DOHH2 (cell line): ENCODE data around the gene RAB4A.

Source experiments
- H3F3A ChIP-seq: fragments of 200-600 bp; sonication (generic), shearing (Covaris generic); 2 replicates; pipeline ENCODE4 v1.6.0; 2016; ENCODE audit warnings: antibody characterized with exemption, mild to moderate bottlenecking; ENCODE audit not compliant: control insufficient read depth, insufficient read depth
- H3K27ac ChIP-seq: fragments of 200-600 bp; sonication (generic); 2 replicates; pipeline ENCODE4 v1.5.1; 2014; ENCODE audit warnings: low read depth, mild to moderate bottlenecking, low read length, moderate library complexity
- H3K27me3 ChIP-seq: fragments of 200-600 bp; sonication (generic); 2 replicates; pipeline ENCODE4 v1.6.1; 2014; ENCODE audit warnings: mild to moderate bottlenecking, low read length, mixed read lengths; ENCODE audit not compliant: control insufficient read depth
- H3K36me3 ChIP-seq: fragments of 200-600 bp; sonication (generic); 2 replicates; pipeline ENCODE4 v1.6.1; 2014; ENCODE audit warnings: mild to moderate bottlenecking, low read length, moderate library complexity, mixed read lengths; ENCODE audit not compliant: control insufficient read depth
- H3K4me1 ChIP-seq: fragments of 200-600 bp; sonication (generic); 2 replicates; pipeline ENCODE4 v1.6.1; 2014; ENCODE audit warnings: mild to moderate bottlenecking, low read length, mixed read lengths; ENCODE audit not compliant: control insufficient read depth
- H3K4me2 ChIP-seq: fragments of 200-600 bp; sonication (generic); 2 replicates; pipeline ENCODE4 v1.6.0; 2014; ENCODE audit warnings: mild to moderate bottlenecking, low read length, moderate library complexity
- H3K4me3 ChIP-seq: fragments of 200-600 bp; sonication (generic); 2 replicates; pipeline ENCODE4 v1.5.1; 2014; ENCODE audit warnings: mild to moderate bottlenecking, low read length, mixed read lengths
- H3K79me2 ChIP-seq: fragments of 200-600 bp; sonication (generic); 2 replicates; pipeline ENCODE4 v1.6.1; 2014; ENCODE audit warnings: mild to moderate bottlenecking, low read length, mixed read lengths; ENCODE audit not compliant: control insufficient read depth
- H3K9me2 ChIP-seq: fragments of 200-600 bp; sonication (generic); replicated peaks from 2 replicates; pipeline ENCODE4 v1.6.1; 2014; ENCODE audit warnings: mild to moderate bottlenecking, low read length, mixed read lengths; ENCODE audit not compliant: control insufficient read depth
- H3K9me3 ChIP-seq: fragments of 200-600 bp; sonication (generic); 2 replicates; pipeline ENCODE4 v1.6.1; 2014; ENCODE audit warnings: antibody characterized with exemption, low read length, mixed read lengths; ENCODE audit not compliant: control insufficient read depth, insufficient read depth
- H4K20me1 ChIP-seq: fragments of 200-600 bp; sonication (generic); 2 replicates; pipeline ENCODE4 v1.6.0; 2014; ENCODE audit warnings: low read depth, mild to moderate bottlenecking, antibody characterized with exemption, low read length, moderate library complexity; ENCODE audit not compliant: control insufficient read depth, insufficient read depth
- EZH2phosphoT487 ChIP-seq: fragments of 200-600 bp; sonication (generic); IDR thresholded peaks from 2 replicates; pipeline ENCODE4 v1.6.1; 2017; ENCODE audit warnings: borderline replicate concordance, mild to moderate bottlenecking, antibody characterized with exemption, low read length, moderate library complexity, mixed read lengths
- TF ChIP-seq, protein P1 (sequence below): fragments of 200-600 bp; sonication (generic); IDR thresholded peaks from one replicate; pipeline ENCODE4 v1.5.1; 2014; ENCODE audit warnings: antibody characterized with exemption, mild to moderate bottlenecking, low read depth, low read length; ENCODE audit not compliant: poor library complexity, severe bottlenecking

The RAB4A gene

GRCh38 chr1:229275005-229275404 lies 4.1 kb downstream of the RAB4A start:
- Histone ChIP-seq H3K4me3 (no peak overlapping the region), H3K27ac (no peak overlapping the region), H3K9me2 (no peaks in the 10 kb centered on the region), H3K36me3 (peaks cover 5% of the 10 kb centered on the region), H3K9me3 (peaks cover 2% of the 10 kb centered on the region; the same call in 1 of the 2 replicates), H3F3A (no peaks in the 10 kb centered on the region), H3K79me2 (peaks cover 84% of the 10 kb centered on the region), H3K4me1 (peaks cover 30% of the 10 kb centered on the region), H3K27me3 (no peaks in the 10 kb centered on the region), H4K20me1 (peaks cover 28% of the 10 kb centered on the region), H3K4me2 (no peak overlapping the region)
- TF ChIP-seq EZH2phosphoT487 = no peak
- TF ChIP-seq, protein P1, sequence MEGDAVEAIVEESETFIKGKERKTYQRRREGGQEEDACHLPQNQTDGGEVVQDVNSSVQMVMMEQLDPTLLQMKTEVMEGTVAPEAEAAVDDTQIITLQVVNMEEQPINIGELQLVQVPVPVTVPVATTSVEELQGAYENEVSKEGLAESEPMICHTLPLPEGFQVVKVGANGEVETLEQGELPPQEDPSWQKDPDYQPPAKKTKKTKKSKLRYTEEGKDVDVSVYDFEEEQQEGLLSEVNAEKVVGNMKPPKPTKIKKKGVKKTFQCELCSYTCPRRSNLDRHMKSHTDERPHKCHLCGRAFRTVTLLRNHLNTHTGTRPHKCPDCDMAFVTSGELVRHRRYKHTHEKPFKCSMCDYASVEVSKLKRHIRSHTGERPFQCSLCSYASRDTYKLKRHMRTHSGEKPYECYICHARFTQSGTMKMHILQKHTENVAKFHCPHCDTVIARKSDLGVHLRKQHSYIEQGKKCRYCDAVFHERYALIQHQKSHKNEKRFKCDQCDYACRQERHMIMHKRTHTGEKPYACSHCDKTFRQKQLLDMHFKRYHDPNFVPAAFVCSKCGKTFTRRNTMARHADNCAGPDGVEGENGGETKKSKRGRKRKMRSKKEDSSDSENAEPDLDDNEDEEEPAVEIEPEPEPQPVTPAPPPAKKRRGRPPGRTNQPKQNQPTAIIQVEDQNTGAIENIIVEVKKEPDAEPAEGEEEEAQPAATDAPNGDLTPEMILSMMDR = no peak

DNA sequence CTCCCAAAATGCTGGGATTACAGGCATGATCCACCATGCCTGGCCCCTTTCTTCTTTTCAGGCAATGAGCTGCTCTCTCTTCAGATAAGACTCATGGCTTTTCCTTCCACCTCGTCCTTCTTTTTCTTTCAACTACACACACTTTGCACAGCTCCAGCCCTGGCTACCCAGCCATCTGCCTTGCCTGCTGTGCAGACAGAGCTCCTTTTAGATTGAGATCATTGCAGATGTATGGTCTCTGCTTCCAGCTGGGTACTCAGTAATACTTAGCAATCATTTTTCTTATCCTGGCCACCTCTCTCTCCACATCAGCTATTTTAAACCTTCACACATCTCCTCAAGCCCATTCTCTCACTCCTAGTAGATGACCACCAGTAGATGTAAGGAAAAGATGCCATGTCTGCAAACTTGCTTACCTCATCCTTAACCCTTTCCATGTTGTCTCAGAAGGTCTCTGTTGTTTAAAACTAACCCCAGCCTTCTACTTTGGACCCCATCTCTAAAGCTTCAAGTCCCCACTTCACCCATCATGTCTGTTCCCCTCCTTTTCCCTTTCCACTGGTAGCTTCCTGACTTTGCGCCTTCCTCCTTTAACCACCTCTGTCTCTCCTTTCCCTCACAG lies 7.3 kb downstream of the RAB4A start:
- H3K79me2 ChIP-seq = peaks cover 96% of the 10 kb centered on the region
- H3F3A ChIP-seq = no peaks in the 10 kb centered on the region
- H3K4me2 ChIP-seq = no peak overlapping the region

DNA sequence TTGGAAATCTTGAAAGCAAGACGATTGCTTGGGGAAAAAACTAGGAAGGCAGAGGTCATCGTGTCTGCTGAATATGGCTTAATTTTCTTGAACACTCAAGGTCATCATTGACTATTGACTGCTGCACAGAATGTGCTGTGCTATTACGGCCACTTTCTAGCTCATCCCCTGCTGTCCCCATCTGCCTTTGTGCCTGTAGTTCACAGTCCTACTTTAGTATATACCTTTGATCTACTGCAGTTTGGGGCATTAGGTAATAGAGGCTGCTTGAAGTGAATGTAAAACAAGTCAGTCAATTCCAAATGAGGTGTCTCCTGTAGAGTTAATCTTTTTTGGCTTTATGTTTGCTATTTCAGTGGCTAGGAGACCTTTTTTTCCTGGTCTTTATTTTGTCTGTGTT lies 8.3 kb downstream of the RAB4A start:
- Histone ChIP-seq H4K20me1 (peaks cover 10% of the 10 kb centered on the region), H3K9me3 (no peaks in the 10 kb centered on the region), H3K27me3 (no peaks in the 10 kb centered on the region), H3F3A (no peaks in the 10 kb centered on the region), H3K36me3 (peaks cover 6% of the 10 kb centered on the region), H3K27ac (no peak overlapping the region), H3K9me2 (no peaks in the 10 kb centered on the region), H3K79me2 (peaks cover 95% of the 10 kb centered on the region), H3K4me2 (no peak overlapping the region), H3K4me1 (0 out of 2 replicates have a peak, but pooled peaks cover 3% of the 10 kb centered on the region), H3K4me3 (no peak overlapping the region)
- no peak for TF ChIP-seq EZH2phosphoT487
- TF ChIP-seq, protein P1 = no peak

More for the DNA sequence above, 7.3 kb downstream of the RAB4A start:
- Histone ChIP-seq H3K4me1 (peaks cover 9% of the 10 kb centered on the region), H3K27ac (no peak overlapping the region), H3K27me3 (no peaks in the 10 kb centered on the region), H3K9me2 (no peaks in the 10 kb centered on the region), H3K36me3 (peaks cover 6% of the 10 kb centered on the region), H3K9me3 (no peaks in the 10 kb centered on the region), H3K4me3 (no peak overlapping the region), H4K20me1 (peaks cover 13% of the 10 kb centered on the region)
- TF ChIP-seq EZH2phosphoT487 = no peak
- TF ChIP-seq, protein P1 = no peak
